MM.1S (cell line): ENCODE measurements around the gene ATF5.

Experiments used
- CTCF ChIP-seq: fragments of 300-600 bp; sonication (generic); IDR thresholded peaks from 2 replicates; pipeline ENCODE4 v1.5.1; 2016; ENCODE audit warnings: antibody characterized with exemption, low read length, mixed read lengths
- EZH2 ChIP-seq: fragments of 300-600 bp; sonication (generic); optimal IDR thresholded peaks from 2 replicates; pipeline ENCODE3; 2017; ENCODE audit warnings: low read depth, mild to moderate bottlenecking, antibody characterized with exemption, low read length, mixed read lengths
- EZH2phosphoT487 ChIP-seq: fragments of 300-600 bp; sonication (generic); IDR thresholded peaks from 2 replicates; pipeline ENCODE4 v1.6.1; 2018; ENCODE audit warnings: antibody characterized with exemption, low read length

DNA sequence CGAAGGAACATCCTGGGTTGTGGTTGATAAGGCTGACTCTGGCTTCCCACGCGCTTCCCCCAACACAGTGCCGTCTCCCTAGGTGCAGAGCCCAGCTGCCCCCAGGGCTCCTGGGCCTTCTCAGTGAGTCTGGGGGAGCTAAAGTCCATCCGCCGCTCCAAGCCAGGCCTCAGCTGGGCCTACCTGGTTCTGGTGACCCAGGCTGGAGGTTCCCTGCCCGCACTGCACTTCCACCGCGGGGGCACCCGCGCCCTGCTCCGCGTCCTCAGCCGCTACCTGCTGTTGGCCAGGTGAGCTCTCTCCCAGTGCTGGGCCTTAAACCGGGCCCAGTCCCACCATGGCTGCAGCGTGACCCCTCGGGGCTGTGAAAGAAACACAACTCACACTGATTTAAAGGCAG, 47.8 kb upstream of the ATF5 start:
- TF ChIP-seq CTCF (no peak), EZH2 (no peak), EZH2phosphoT487 (no peak)
